ENCODE measurements around the gene MEF2D.

MEF2D gene

DNA sequence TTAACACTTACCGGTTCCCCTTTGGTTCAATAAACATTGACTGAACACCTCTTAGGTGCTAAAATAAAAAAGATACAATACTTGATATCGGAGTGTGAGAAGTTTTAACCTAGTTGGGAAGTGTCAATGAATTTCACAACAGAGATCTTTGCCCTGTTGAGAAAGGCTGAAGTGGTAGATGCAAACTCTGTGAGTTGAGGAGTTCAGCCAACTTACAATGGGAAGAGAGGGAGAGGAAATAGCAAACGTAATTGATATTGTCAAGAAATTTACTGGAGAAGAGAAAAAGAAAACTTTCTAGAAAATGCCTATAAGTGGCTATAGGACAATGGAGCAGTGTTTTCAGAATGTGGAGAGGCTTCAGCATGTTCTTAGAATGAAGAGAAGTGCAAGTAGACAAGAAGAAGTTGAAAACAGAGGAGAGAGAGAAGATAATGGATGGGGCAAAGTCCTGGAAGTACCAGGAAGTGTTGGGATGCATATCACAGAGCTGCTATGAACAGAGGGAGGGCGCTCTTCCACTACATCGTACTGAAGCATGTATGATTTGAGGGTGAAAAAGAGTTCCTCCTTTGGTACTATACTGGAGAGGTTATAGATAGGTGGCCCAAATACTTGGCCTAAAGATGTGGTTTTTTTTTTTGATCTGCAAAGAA, 48.9 kb downstream of the MEF2D start:
- H3K9me2 ChIP-seq (replicated peaks; ENCODE audit: control insufficient read depth, low read length): no peaks in the 10 kb centered on the region
- H3K27me3 ChIP-seq (ENCODE audit: control insufficient read depth, low read length): peaks cover 37% of the 10 kb centered on the region
- no peak overlapping the region for H3K27ac ChIP-seq (ENCODE audit: low read depth, low read length)
- no peak overlapping the region for H3K4me3 ChIP-seq (ENCODE audit: low read length)
- no peaks in the 10 kb centered on the region for H3K9me3 ChIP-seq (ENCODE audit: control insufficient read depth, insufficient read depth, low read length)
- no peak overlapping the region for H3K4me2 ChIP-seq (ENCODE audit: low read length)
- H4K20me1 ChIP-seq (ENCODE audit: control insufficient read depth, insufficient read depth, low read depth, low read length): no peaks in the 10 kb centered on the region
- H3K4me1 ChIP-seq (ENCODE audit: control insufficient read depth, low read length): peaks cover 5% of the 10 kb centered on the region
- H3F3A ChIP-seq (ENCODE audit: control insufficient read depth, insufficient read depth): 0 out of 2 replicates have a peak, but pooled peaks cover 3% of the 10 kb centered on the region
- no peaks in the 10 kb centered on the region for H3K36me3 ChIP-seq (ENCODE audit: control insufficient read depth, low read length)
- H3K79me2 ChIP-seq (ENCODE audit: control insufficient read depth, low read length): no peaks in the 10 kb centered on the region
- TF ChIP-seq EZH2phosphoT487 (IDR thresholded peaks at IDR 0.05; ENCODE audit: borderline replicate concordance, low read length): no peak
- TF ChIP-seq, protein P1, sequence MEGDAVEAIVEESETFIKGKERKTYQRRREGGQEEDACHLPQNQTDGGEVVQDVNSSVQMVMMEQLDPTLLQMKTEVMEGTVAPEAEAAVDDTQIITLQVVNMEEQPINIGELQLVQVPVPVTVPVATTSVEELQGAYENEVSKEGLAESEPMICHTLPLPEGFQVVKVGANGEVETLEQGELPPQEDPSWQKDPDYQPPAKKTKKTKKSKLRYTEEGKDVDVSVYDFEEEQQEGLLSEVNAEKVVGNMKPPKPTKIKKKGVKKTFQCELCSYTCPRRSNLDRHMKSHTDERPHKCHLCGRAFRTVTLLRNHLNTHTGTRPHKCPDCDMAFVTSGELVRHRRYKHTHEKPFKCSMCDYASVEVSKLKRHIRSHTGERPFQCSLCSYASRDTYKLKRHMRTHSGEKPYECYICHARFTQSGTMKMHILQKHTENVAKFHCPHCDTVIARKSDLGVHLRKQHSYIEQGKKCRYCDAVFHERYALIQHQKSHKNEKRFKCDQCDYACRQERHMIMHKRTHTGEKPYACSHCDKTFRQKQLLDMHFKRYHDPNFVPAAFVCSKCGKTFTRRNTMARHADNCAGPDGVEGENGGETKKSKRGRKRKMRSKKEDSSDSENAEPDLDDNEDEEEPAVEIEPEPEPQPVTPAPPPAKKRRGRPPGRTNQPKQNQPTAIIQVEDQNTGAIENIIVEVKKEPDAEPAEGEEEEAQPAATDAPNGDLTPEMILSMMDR (IDR thresholded peaks at IDR 0.05; ENCODE audit: low read depth, low read length, poor library complexity, severe bottlenecking): peak; percentile 26

DNA sequence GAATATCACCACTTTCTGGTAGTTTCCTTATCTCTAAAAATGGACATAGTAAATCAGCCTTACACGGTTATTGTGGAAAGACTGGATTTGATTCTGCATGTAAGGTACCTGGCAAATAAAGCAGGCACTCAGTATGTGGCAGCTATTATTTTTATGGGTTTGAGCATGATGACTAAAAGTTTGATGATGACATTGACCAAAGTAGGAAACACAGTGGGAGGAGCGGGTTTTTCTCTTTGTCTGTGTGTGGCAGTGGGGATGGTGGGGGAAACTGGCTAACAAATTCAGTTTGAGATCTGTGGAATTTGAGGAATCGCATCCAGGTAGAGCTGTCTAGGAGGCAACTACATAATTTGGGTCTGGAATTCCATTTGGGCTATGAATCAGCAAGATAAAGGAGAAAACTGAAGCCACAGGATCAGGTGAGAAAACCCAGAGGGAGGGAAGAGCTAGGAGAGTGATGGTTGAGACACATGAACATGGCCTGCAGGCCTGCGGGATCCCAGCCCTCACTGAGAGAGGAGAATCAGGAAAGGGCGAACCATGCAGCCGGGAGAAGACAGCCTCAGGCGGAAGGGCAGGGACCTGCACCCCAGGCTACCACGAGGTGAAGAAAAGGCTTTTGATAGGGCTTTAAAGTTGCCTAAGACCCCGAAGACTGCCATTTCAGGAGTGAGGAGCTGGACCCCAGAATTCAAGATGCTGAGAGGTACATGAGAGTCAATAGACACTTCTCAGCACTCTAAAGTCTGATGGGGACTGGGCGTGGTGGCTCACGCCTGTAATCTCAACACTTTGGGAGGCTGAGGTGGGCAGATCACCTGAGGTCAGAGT, 52.2 kb downstream of the MEF2D start:
- H3K79me2 ChIP-seq (ENCODE audit: control insufficient read depth, low read length): no peaks in the 10 kb centered on the region
- no peaks in the 10 kb centered on the region for H3K36me3 ChIP-seq (ENCODE audit: control insufficient read depth, low read length)
- H3K9me3 ChIP-seq (ENCODE audit: control insufficient read depth, insufficient read depth, low read length): no peaks in the 10 kb centered on the region
- no peaks in the 10 kb centered on the region for H3F3A ChIP-seq (ENCODE audit: control insufficient read depth, insufficient read depth)
- no peak overlapping the region for H3K27ac ChIP-seq (ENCODE audit: low read depth, low read length)
- H3K27me3 ChIP-seq (ENCODE audit: control insufficient read depth, low read length): peaks cover 42% of the 10 kb centered on the region
- H4K20me1 ChIP-seq (ENCODE audit: control insufficient read depth, insufficient read depth, low read depth, low read length): no peaks in the 10 kb centered on the region
- peaks cover 10% of the 10 kb centered on the region for H3K4me1 ChIP-seq (ENCODE audit: control insufficient read depth, low read length)
- H3K9me2 ChIP-seq (replicated peaks; ENCODE audit: control insufficient read depth, low read length): no peaks in the 10 kb centered on the region
- TF ChIP-seq, protein P1 (IDR thresholded peaks at IDR 0.05; ENCODE audit: low read depth, low read length, poor library complexity, severe bottlenecking): no peak
- TF ChIP-seq EZH2phosphoT487 (IDR thresholded peaks at IDR 0.05; ENCODE audit: borderline replicate concordance, low read length): no peak
- no peak overlapping the region for H3K4me2 ChIP-seq (ENCODE audit: low read length)
- no peak overlapping the region for H3K4me3 ChIP-seq (ENCODE audit: low read length)

DNA sequence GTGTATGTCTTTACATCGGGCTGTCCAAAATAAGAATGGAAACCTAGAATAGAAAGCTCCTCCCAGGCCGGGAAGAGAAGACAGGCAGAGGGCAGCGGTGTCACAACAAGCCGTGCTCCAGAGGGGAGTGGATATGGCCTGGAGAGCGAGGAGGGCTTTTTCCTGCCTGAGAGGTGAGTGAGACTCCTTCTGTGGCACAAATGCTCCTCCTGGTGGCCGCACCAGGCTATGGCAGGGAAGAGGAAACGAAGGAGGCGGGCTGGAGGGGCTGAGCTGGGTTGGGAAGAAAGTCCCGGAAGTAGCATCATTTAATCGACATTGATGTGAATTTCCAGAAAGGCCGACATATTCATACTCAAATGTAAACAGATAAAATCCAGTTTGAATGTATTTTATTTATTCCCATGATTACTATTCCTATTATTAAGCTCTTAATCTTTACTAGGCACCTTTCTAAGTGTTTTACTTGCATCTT, 54.7 kb downstream of the MEF2D start:
- H3K4me3 ChIP-seq (ENCODE audit: low read length): no peak overlapping the region

More for the DNA sequence above, 54.7 kb downstream of the MEF2D start:
- Histone ChIP-seq H3K27me3 (ENCODE audit: control insufficient read depth, low read length) (peaks cover 46% of the 10 kb centered on the region), H3K4me2 (ENCODE audit: low read length) (peak overlapping the region; percentile 27), H3K9me2 (replicated peaks; ENCODE audit: control insufficient read depth, low read length) (no peaks in the 10 kb centered on the region), H3K9me3 (ENCODE audit: control insufficient read depth, insufficient read depth, low read length) (no peaks in the 10 kb centered on the region), H3K4me1 (ENCODE audit: control insufficient read depth, low read length) (peaks cover 10% of the 10 kb centered on the region), H3K36me3 (ENCODE audit: control insufficient read depth, low read length) (no peaks in the 10 kb centered on the region), H3F3A (ENCODE audit: control insufficient read depth, insufficient read depth) (no peaks in the 10 kb centered on the region), H3K27ac (ENCODE audit: low read depth, low read length) (no peak overlapping the region), H4K20me1 (ENCODE audit: control insufficient read depth, insufficient read depth, low read depth, low read length) (no peaks in the 10 kb centered on the region), H3K79me2 (ENCODE audit: control insufficient read depth, low read length) (no peaks in the 10 kb centered on the region)
- TF ChIP-seq EZH2phosphoT487 (IDR thresholded peaks at IDR 0.05; ENCODE audit: borderline replicate concordance, low read length): no peak
- TF ChIP-seq, protein P1 (IDR thresholded peaks at IDR 0.05; ENCODE audit: low read depth, low read length, poor library complexity, severe bottlenecking): peak; percentile 96

All from DOHH2 (cell line).